Stimulated activated CD4-positive, alpha-beta T cell treated with anti-CD3 and anti-CD28 coated beads, Interleukin-12 subunit alpha, Interleukin-12 subunit beta, amount 100 ng/mL, for 4 hours (primary cell): ENCODE measurements around the gene ABHD16A.
A peak's percentile ranks its signal among the peaks of the same experiment; 100 is the strongest.

Experiments
- DNase-seq: peaks from one replicate; pipeline ENCODE4 v3.0.0-alpha.2; 2020

ABHD16A gene

DNA sequence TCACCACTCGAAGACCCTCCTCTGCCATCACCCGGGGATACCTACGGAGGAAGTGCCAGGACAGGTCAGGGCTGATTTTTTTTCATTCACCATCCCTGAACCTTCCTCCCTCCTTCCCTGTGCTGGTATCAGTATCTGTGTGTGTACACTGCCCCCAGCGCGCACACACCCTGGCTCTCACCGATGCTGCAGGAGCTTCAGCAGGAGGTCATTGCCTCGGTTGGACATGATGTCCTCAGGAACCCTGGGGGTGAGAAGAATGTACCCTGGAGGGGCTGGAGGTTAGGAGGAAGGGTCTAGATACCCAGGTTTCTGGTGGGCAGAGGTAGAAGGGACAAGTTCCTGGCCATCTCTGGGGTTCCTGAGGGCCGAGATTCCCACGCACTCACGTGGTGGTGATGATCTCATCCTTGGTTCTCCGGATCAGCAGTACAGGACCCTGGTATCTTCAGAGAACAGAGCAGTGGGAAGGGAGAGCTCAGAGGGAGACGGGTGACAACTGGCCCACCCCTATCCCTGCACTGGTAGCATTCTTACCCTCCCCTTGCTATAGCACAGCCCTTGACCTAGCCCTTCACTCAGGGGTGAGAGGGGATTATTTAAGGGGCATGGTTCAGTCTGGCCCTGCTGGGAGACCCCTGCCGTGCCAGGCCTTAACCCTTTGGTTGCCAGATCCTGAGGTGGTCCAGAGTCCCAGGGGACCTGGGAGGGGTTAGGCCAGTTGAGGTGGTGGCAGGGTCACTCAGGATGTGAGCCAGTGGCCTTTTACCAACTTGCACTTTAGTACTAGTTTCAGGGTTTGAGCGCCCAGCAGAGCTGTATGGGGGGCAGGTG lies 15.0 kb downstream of the ABHD16A start:
- no peak for DNase-seq

GRCh38 chr6:31687321-31687720 lies 15.8 kb downstream of the ABHD16A start:
- DNase-seq: no peak

DNA sequence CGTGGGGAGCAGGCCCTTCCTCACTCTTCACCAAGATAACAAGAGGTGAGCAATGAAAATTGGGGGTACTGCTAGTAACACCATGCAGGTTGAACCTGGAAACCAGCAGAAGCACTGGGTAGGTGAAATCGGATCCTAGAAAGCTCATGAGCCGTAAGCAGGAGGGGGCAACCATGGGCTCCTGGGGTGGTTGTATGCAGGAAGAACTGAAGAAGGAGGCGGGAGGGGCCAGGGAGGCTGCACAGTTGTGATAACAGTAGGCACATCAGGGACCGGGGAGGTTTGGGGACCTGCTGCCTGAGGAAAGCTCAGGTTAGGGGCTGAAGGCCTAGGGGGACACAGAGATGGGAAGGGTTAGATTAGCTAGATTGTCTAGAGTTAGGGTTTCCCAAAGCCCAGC lies 16.6 kb downstream of the ABHD16A start:
- DNase-seq: no peak

DNA sequence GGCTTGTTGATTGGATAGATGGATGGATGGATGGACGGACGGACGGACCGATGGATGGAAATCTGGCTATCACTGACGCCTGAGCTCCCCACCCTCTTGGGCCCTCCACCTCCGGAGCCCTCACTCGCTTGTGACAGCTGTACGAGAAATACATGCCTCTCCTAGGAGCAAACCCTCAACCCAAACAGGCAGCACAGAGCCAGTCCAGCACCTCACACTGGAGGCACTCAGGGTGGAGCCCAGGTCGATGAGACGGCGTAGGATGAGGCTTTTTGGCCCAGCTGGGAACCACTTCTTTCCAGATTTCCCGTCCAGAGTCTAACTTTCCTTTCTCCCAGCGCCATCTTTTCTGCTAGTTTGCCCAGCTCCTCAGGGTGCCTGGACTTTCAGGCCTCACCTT lies 19.5 kb downstream of the ABHD16A start:
- no peak for DNase-seq

DNA sequence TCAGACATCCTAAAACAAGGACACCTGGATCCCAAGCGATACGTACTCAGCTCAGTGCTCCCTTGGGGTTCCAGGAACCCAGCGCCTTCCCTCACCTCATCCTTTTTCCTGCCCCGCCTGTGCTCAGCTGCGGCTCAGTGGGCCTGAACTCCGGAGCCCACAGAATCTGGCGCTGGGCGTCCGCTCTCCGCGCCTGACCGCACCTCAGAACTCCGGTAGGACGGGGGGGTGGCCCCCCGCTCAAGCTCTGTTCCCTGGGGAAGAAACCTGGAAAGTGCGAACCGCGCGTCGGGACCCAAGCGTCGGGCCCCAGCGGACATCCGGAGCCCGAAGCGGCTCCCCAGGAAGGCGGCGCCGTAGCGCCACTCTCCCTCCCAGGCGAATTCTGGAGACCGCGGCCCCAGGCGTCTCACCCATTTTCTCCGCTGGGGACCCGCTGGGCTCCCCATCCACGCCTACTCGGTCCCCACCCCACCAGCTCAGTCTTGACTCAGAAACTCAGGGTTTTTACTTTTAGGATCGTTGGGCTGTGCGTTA lies 21.9 kb downstream of the ABHD16A start:
- DNase-seq: peak; percentile 41

GRCh38 chr6:31680226-31681134 lies 22.6 kb downstream of the ABHD16A start, which contains the start of gene LY6G5C:
TSS of gene LY6G5C (minus strand) at chr6:31681067. CDS start at chr6:31680373, 694 bp downstream.
- DNase-seq: peak; percentile 60

- DNase-seq: no peak
These were observed 25.2 kb downstream of the ABHD16A start for GRCh38 chr6:31677955-31678354.

GRCh38 chr6:31676904-31677303 lies 26.2 kb downstream of the ABHD16A start:
- DNase-seq: no peak

DNA sequence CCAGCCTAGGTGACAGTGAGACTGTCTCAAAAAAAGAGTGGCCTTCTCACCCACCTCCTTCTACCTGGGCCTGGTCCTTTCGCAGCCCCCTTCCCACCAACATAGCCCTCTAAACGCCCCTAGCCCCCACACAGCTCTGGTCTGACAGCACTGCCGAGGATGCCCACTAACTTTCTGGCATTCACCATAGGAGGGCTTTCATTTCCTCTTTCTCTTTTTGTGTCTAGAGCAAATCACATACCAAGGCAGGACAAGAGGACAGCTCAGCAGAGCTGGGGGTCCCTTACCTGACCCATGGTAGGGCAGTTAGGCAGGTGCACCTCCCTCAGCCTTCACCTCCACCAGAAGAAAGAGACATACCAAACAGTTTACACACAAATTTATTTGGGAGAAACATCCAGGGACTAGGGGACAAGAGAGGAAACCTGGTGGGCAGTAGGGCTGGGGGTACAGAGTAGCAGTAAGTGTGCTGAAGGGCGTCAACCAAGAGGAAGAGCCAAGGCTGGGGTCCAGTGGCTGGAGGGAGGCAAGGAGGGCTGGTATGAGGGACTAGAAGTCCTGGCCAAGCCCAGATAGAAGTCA lies 26.7 kb downstream of the ABHD16A start:
- no peak for DNase-seq

DNA sequence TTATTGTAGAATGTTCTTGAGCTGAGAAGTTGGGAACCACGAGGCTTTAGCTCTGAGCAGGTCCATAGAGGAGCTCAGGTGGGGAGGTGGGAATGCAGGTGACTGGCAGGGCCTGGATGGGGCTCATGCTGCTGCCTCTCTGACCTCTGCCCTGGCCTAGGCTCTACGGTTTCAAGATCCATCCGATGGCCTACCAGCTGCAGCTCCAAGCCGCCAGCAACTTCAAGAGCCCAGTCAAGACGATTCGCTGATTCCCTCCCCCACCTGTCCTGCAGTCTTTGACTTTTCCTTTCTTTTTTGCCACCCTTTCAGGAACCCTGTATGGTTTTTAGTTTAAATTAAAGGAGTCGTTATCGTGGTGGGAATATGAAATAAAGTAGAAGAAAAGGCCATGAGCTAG lies 33.4 kb downstream of the ABHD16A start, which contains the start of gene LY6G5B:
TSS of gene LY6G5B (plus strand) at position 301 of the 400 bp plus-strand sequence. CDS start 975 bp downstream, outside the sequence.
- no peak for DNase-seq

DNA sequence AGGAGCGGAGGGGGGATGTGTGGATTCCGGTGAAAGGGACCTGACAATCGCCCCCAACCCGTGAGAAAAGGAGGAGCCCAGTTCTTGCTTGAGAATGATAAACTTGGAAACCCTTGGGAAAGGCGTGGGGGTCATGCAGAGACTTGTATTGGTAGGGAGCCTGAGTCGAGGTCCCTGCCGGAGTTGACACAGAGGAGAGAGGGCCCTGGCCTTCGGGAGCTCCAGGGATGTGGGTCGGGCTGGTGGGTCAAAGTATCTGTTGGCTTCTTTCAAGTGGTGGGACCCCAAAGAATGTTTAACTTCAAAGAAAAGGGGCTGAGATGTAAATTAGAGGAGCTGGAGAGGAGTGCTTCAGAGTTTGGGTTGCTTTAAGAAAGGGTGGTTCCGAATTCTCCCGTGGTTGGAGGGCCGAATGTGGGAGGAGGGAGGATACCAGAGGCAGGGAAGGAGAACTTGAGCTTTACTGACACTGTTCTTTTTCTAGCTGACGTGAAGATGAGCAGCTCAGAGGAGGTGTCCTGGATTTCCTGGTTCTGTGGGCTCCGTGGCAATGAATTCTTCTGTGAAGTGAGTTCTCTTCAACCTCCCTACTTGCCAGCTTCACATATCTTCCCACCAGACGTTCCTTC lies 36.7 kb downstream of the ABHD16A start:
- DNase-seq: no peak

- DNase-seq: peak; percentile 95
These were observed 37.4 kb downstream of the ABHD16A start, which contains the start of gene CSNK2B for GRCh38 chr6:31665501-31666336. TSS of gene CSNK2B (plus strand) at chr6:31666080. CDS start at chr6:31666832, 752 bp downstream.

GRCh38 chr6:31664790-31665500 lies 38.2 kb downstream of the ABHD16A start, which contains the start of gene GPANK1:
TSS of gene GPANK1 (minus strand) at chr6:31664997. CDS start at chr6:31664478, 519 bp downstream.
- peak; percentile 82 for DNase-seq

DNA sequence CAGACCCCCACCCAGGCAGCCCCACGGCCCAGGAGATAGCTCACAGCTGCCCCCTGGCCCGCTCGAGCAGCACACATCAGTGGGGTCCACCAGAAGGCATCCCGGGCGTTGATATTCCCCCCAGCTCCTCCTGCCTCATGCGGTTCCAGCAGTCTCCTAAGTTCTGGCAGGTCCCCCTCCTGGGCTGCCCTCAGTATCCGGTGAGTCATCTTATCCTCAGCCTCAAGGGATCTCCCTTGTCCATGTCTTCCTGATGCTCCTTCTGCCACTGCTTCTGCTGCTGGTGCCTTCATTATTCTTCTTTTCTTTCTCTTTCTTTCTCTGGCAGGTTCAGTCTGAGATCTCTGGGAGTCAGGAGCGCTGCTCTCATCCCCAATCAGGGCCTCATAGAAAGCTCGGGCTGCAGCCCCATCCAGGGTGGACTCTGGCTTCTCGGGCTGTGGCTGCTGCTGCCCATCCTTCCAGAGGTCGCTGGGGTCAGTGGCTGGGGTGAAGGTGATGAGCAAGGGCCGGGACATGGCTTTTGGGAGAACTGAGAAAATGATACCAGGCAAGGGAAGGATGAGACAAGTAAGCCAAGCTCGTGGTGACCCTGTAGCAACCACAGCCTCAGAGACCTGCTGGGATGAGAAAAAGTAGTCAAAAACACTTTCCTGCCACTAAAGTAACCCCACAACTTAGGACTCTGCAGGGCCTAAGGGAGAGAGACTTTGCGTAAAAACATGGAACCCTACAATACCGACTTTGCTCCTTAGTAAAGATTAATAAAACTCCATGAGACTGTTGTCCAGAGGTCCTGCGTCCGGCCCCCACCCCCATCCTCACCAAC lies 38.9 kb downstream of the ABHD16A start:
- DNase-seq: no peak

DNA sequence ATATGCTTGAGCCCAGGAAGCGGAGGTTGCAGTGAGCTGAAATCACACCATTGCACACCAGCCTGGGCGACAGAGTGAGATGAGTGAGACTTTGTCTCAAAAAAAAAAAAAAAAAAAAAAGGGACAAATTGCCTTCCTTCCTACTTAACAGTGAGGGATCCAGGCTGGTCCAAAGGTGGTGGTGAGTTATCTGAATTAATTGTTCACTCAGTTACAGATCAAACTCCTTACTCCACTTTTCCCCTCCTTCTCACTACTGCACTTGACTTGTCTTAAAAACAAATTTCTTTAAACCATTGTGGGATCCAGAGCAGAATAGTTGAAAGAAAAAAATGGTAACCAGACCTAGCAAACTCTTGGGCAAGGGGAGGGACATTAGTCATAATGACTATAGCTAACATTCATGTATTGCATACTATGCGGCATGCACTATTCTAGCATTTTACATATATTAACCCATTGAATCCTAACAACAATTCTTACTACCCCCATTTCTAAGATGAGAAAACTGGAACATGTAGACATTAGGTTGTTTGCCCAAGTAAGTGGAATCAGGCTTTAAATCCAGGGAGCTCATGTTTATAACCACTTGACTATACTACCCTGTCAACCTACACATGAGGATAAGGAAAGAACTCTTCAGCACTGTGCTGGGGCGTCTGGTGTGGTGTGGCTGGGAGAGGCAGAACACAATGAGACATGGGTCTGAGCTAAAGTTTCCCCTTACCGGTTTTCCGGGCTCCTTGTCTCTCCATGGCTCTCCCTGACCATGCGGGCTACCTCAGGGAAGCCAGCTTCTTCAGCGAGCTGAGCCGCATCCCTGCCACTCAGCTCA lies 39.8 kb downstream of the ABHD16A start:
- no peak for DNase-seq

DNA sequence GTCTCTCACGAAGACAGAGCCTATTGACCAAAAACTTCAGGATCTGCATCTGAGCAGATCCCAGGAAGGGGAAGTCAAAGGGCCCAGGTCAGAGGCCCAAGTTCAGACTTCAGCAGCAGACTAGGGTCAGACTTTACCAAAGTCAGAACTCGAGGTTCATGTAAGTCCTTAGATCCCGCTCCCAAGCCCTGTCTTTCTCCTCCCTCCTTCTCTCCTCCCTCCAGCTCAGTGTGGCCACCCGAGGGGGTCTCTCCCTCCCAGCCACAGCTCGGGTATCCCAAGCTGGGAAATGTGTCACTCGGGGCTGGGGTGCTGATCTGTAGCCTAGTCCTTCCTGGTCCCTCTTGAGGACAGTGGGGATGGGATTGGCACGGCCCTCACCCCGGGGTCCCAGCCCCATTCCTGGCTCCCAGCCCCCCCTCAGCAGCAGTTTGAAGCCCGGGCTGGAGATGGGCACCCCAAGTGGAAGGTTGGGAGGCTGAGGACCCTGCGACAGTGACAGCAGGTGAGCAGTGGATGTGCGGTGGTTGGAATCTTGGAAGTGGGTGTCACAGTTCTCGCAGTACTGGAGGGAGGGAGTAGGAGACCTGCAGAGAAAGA lies 40.9 kb downstream of the ABHD16A start:
- DNase-seq: no peak

- DNase-seq: no peak
These were observed 41.6 kb downstream of the ABHD16A start for GRCh38 chr6:31661262-31662123.
